Measurements from ENCODE around the gene ARX.

Gene ARX

DNA sequence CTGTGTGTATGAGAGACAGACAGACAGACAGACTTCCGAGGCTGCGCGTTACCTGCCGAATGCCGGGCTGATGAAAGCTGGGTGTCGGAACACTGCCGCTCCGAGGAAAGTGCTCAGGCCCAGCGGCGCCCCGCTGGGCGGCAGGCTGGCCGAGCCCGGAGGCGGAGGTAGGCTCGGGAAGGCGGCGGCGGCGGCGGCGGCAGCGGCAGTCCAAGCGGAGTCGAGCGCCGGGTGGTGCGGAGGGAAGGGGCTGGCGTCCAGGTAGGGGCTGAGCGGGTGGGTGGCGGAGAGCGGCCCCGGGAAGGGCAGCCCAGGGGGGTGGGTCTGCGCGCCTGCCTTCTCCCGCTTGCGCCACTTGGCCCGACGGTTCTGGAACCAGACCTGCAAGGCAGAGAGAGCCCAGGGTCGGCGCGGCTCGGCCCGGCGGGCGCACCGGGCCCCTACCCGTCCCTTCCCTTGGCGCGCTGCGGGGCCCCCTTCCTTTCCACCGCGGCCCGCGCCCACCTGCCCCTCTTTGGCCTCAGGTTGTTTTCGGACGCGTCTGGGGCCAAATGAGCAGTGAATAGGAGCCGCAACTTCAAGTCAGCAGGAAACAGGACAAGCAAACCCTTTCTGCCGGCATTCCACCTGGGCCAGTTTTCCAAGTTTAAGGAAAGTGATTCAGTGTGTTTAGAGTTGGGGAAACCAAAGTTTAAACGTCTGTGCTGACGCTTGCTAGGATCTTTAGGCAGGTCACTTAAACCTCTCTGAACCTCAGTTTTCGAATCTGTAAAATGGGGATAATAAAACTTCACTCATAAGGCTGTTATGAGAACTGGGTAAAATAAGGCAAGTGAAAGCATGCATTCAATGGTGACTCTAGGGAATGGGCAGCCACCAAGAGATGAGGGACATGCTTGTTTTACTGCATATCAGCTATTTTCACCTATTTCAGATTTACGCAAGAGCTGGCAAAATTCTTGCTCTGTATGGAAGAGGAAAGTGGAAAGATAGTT, 8.4 kb downstream of the ARX start:
- Histone ChIP-seq H3K4me1 (ENCODE audit: control insufficient read depth, insufficient read depth, low read length) (peaks cover 6% of the 10 kb centered on the region; the same call in 1 of the 2 replicates), H3K27ac (ENCODE audit: low read length) (no peak overlapping the region), H3K27me3 (ENCODE audit: control insufficient read depth, insufficient read depth, low read length) (peaks cover 87% of the 10 kb centered on the region), H3K9me3 (ENCODE audit: control insufficient read depth, insufficient read depth, low read length) (no peaks in the 10 kb centered on the region), H3K4me3 (ENCODE audit: low read length) (peak overlapping the region; percentile 18; the same call in 1 of the 2 replicates), H3K36me3 (ENCODE audit: control insufficient read depth, insufficient read depth, low read length) (no peaks in the 10 kb centered on the region)
- no CpG with 5 or more reads among the region's 64 CpGs for WGBS (ENCODE audit: insufficient coverage, insufficient read length)
- DNase-seq (ENCODE audit: low read depth, low spot score): no peak

DNA sequence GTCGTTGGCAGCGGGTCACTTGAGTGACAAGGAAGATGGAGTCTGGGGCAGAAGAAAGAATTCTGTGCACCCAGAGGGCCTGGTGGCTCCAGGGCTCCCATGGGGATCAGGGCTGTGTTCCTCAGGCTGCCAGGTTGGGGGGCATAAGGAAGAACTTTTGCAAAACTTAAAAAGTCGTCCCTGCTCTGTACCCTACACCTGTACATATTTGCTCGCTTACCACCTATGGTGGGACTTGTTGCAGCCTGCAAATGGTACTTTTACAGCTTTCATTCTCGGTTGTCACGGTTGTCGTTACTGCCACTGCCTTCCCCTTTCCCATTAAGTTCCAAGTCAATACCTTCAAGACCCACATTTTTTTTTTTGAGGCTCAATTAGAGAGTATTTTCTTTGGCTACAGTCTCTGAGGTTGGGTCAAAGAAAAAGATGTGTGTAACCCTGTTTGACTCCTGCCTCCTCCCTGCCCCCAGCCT, 9.1 kb downstream of the ARX start:
- Histone ChIP-seq H3K4me1 (ENCODE audit: control insufficient read depth, insufficient read depth, low read length) (peaks cover 6% of the 10 kb centered on the region; the same call in 1 of the 2 replicates), H3K9me3 (ENCODE audit: control insufficient read depth, insufficient read depth, low read length) (no peaks in the 10 kb centered on the region), H3K27me3 (ENCODE audit: control insufficient read depth, insufficient read depth, low read length) (peaks cover 83% of the 10 kb centered on the region), H3K36me3 (ENCODE audit: control insufficient read depth, insufficient read depth, low read length) (no peaks in the 10 kb centered on the region), H3K4me3 (ENCODE audit: low read length) (no peak overlapping the region), H3K27ac (ENCODE audit: low read length) (no peak overlapping the region)
- no peak for DNase-seq (ENCODE audit: low read depth, low spot score)
- WGBS (ENCODE audit: insufficient coverage, insufficient read length): no CpG with 5 or more reads among the region's 7 CpGs

DNA sequence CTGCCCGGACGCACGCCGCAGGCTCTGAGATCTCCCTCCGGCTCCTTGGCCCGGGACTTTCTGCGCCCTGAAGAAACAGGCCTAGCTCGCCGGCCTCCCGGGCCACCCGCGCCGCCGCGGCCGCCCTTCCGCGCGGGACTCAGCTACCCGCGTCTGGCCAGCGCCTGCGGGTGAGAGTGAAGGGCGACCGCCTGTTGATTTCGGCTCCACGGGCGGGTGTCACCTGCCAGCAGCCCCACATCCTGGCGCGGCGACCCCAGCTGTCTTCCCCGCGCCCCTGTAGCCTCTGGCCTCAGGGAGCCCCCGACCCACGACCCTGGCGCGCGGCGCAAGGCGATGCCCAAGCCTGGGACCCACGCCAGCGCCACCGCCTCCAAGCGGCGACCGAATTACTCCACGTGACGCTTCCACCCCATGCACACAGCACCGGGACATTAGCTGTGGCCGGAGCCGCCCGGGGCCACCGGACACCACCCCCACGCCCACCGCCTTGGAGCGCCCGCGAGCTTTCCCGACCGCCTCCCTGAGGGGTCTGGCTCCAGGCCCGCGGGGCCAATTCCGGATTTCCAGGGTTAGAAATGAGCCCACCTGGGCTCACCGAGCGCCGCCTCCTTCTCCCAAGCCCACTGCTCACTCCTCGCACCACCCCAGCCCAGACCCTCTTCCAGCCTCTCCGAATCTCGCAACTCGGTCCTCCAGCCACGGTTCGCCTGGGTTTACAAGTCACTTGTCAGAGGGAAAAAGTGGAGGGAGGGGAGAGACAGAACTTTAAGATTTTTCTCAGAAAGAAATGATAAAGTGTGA, 10.2 kb downstream of the ARX start:
- Histone ChIP-seq H3K27me3 (ENCODE audit: control insufficient read depth, insufficient read depth, low read length) (peaks cover 77% of the 10 kb centered on the region), H3K36me3 (ENCODE audit: control insufficient read depth, insufficient read depth, low read length) (no peaks in the 10 kb centered on the region), H3K4me1 (ENCODE audit: control insufficient read depth, insufficient read depth, low read length) (peaks cover 6% of the 10 kb centered on the region; the same call in 1 of the 2 replicates), H3K9me3 (ENCODE audit: control insufficient read depth, insufficient read depth, low read length) (no peaks in the 10 kb centered on the region), H3K4me3 (ENCODE audit: low read length) (no peak overlapping the region), H3K27ac (ENCODE audit: low read length) (no peak overlapping the region)
- WGBS (ENCODE audit: insufficient coverage, insufficient read length): no CpG with 5 or more reads among the region's 72 CpGs
- no peak for DNase-seq (ENCODE audit: low read depth, low spot score)

DNA sequence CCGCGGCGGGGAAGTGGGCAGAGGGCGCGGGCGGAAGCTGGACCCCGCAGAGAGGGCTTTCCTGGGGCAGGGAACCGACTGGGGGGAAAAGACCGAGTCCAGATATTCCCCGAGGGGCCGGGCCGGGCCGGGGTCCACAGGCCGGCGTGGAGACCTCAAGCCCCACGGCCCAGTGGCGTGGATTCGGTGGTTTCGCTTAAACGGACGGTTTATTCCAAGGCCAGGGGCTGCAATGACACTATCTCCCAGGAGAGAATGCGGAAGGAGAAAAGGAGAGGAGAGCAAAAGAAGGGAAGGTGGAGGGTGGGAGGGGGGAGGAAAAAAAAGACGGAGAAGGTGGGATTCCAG, 10.8 kb downstream of the ARX start:
- peaks cover 4% of the 10 kb centered on the region; the same call in 1 of the 2 replicates for H3K4me1 ChIP-seq (ENCODE audit: control insufficient read depth, insufficient read depth, low read length)
- no peak overlapping the region; the same call in 1 of the 2 replicates for H3K4me3 ChIP-seq (ENCODE audit: low read length)
- no peak for DNase-seq (ENCODE audit: low read depth, low spot score)
- WGBS (ENCODE audit: insufficient coverage, insufficient read length): no CpG with 5 or more reads among the region's 23 CpGs
- H3K9me3 ChIP-seq (ENCODE audit: control insufficient read depth, insufficient read depth, low read length): no peaks in the 10 kb centered on the region
- H3K36me3 ChIP-seq (ENCODE audit: control insufficient read depth, insufficient read depth, low read length): no peaks in the 10 kb centered on the region
- H3K27ac ChIP-seq (ENCODE audit: low read length): no peak overlapping the region
- H3K27me3 ChIP-seq (ENCODE audit: control insufficient read depth, insufficient read depth, low read length): peaks cover 71% of the 10 kb centered on the region

DNA sequence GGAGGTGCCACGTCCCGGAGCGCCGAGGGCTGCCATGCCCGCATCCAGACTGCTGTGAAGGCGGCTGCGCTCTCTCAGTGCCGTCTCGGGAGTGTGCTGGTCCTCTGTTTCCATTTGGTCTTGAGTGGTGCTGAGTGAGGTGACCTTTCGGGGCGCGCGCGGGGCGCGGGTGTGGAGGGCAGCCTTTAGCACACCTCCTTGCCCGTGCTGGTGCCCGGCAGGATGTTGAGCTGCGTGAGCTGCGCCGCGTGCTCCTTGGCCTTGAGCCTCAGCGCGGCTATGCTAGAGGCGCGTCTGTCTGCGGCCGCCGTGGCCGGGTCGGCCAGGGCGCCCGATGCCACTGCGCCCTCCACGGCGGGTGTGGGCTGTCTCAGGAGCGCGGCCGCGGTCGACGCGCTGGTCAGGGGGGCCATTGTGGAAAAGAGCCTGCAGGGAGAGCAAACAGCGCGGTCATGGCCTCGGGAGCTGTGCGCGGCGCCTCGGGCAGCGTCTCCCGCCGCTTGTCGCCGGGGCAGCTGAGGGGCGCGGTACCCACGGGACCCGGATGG, 11.2 kb downstream of the ARX start:
- Histone ChIP-seq H3K4me1 (ENCODE audit: control insufficient read depth, insufficient read depth, low read length) (peaks cover 4% of the 10 kb centered on the region; the same call in 1 of the 2 replicates), H3K27me3 (ENCODE audit: control insufficient read depth, insufficient read depth, low read length) (peaks cover 67% of the 10 kb centered on the region), H3K9me3 (ENCODE audit: control insufficient read depth, insufficient read depth, low read length) (no peaks in the 10 kb centered on the region), H3K4me3 (ENCODE audit: low read length) (peak overlapping the region; percentile 25; the same call in 1 of the 2 replicates), H3K27ac (ENCODE audit: low read length) (no peak overlapping the region), H3K36me3 (ENCODE audit: control insufficient read depth, insufficient read depth, low read length) (no peaks in the 10 kb centered on the region)
- WGBS (ENCODE audit: insufficient coverage, insufficient read length): no CpG with 5 or more reads among the region's 59 CpGs
- no peak for DNase-seq (ENCODE audit: low read depth, low spot score)

DNA sequence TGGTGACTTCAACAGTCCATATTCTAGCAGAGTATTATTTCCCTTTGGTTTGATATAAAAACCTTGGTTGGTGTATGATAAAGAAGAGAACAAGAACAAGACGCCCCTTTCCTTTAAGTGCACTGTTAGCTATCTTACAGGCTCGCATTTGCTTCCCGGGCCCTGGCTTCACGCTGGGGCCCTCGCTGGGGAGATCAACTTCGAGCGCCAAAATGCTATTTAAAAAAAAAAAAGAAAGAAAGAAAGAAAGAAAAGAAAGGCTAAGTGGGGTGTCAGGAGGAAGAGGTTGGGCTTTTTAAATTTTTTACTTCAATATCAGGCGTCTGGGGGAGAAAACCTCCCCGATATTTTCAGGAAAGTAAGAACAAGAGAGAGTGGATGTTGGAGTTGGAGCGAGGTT, 11.7 kb downstream of the ARX start:
- WGBS (ENCODE audit: insufficient coverage, insufficient read length): no CpG with 5 or more reads among the region's 10 CpGs
- H3K4me3 ChIP-seq (ENCODE audit: low read length): no peak overlapping the region
- DNase-seq (ENCODE audit: low read depth, low spot score): no peak
- no peaks in the 10 kb centered on the region for H3K36me3 ChIP-seq (ENCODE audit: control insufficient read depth, insufficient read depth, low read length)
- H3K27ac ChIP-seq (ENCODE audit: low read length): no peak overlapping the region
- no peaks in the 10 kb centered on the region for H3K9me3 ChIP-seq (ENCODE audit: control insufficient read depth, insufficient read depth, low read length)
- H3K4me1 ChIP-seq (ENCODE audit: control insufficient read depth, insufficient read depth, low read length): peaks cover 4% of the 10 kb centered on the region; the same call in 1 of the 2 replicates
- H3K27me3 ChIP-seq (ENCODE audit: control insufficient read depth, insufficient read depth, low read length): peaks cover 62% of the 10 kb centered on the region

DNA sequence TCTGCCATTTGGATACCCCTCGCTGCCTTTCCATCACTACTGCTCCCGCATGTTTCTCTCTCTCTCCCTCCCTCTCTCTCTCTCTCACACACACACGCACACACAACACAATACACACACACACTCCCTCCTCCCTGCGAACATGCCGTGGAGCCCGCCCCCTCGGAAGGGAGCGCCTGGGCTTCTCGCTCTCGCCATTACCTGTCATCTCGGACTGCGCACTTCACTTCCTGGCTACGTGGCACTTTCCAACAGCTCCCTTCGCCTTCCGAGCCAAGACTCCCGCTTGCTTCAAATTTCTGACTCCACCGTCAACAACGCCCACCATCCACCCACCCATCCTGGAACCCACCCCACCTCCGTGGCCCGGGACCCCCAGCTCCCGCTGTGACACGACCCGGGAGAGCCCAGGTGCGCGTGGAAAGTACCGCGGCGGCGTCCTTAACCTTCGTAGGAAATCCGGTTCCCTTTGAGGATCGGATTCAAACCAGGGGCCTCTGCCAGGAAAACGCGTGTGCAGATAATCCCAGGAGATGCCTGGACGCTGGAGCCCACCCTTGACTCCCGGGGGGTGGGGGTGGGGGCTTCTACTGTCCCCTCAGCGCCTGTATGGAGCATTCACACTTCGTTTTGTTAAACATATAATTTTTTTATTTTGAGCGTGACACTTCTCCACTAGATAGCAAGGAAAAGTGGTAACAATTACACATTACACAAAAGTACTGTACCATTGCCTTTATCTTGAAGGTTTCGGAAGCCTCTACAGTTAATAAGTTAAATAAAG, 12.5 kb downstream of the ARX start:
- Histone ChIP-seq H3K4me3 (ENCODE audit: low read length) (peak overlapping the region; percentile 41; the same call in 1 of the 2 replicates), H3K27ac (ENCODE audit: low read length) (no peak overlapping the region), H3K4me1 (ENCODE audit: control insufficient read depth, insufficient read depth, low read length) (peaks cover 4% of the 10 kb centered on the region; the same call in 1 of the 2 replicates), H3K27me3 (ENCODE audit: control insufficient read depth, insufficient read depth, low read length) (peaks cover 54% of the 10 kb centered on the region), H3K9me3 (ENCODE audit: control insufficient read depth, insufficient read depth, low read length) (no peaks in the 10 kb centered on the region), H3K36me3 (ENCODE audit: control insufficient read depth, insufficient read depth, low read length) (no peaks in the 10 kb centered on the region)
- no CpG with 5 or more reads among the region's 40 CpGs for WGBS (ENCODE audit: insufficient coverage, insufficient read length)
- no peak for DNase-seq (ENCODE audit: low read depth, low spot score)

DNA sequence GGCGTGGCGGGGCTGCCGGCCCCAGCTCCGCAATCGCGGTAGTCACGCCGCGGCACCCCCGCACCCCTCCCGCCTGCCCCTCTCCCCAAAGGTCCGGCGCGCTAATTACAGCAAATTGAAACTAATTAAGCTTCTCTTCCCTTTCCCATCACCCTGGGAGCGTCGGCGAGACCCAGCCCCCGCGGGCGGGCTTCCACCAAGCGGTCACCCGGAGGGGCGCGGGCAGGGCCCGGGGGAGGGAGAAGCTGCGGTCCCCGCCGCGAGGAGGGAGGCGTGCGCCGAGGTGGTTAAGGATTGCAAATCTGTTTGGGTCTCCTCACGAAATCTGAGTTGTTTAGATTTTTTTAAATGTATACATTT, 13.1 kb downstream of the ARX start:
- no peaks in the 10 kb centered on the region for H3K36me3 ChIP-seq (ENCODE audit: control insufficient read depth, insufficient read depth, low read length)
- no CpG with 5 or more reads among the region's 33 CpGs for WGBS (ENCODE audit: insufficient coverage, insufficient read length)
- peaks cover 4% of the 10 kb centered on the region; the same call in 1 of the 2 replicates for H3K4me1 ChIP-seq (ENCODE audit: control insufficient read depth, insufficient read depth, low read length)
- H3K9me3 ChIP-seq (ENCODE audit: control insufficient read depth, insufficient read depth, low read length): no peaks in the 10 kb centered on the region
- no peak for DNase-seq (ENCODE audit: low read depth, low spot score)
- peaks cover 48% of the 10 kb centered on the region for H3K27me3 ChIP-seq (ENCODE audit: control insufficient read depth, insufficient read depth, low read length)
- peak overlapping the region; percentile 41; the same call in 1 of the 2 replicates for H3K4me3 ChIP-seq (ENCODE audit: low read length)
- H3K27ac ChIP-seq (ENCODE audit: low read length): no peak overlapping the region

DNA sequence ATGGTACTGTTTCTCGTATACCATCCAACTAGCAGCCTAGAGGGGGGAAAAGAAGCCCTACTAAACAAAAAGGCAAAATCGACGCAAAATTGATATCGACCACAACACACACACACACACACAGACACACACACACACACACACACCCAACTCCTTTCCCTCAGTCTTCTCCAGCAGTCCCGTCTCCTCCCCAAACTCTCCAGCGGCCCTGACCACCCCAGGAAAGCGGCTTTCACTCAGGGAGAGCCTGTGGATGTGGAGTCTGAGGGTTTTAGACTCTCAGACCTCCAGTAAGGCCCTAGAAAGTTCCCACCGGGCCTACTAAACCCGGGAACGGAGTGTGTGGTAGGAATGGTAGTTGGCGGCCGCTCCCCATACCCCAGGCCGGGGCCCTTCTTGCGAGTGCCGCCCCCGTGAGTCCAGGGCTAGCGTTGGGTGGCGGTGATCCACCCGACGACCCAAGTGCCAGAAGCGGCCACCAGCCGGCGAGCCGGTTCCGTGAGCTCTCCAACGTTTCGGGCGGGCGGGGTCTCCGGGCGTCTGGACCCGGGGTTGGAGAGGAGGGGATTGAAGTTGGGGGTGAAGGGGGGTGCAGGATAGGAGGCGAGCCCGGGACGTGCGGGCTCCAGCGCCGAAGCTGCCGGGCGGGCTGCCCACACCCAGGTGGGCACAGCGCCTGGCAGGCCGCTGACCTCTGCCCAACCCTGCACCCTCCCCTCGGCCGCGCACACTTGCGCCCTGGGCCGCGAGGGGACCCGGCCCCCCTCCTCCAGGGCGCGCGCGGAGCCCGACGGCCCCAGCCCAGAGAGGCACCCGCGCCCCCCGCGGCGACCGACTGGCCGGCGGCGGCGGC, 13.7 kb downstream of the ARX start:
- WGBS (ENCODE audit: insufficient coverage, insufficient read length): no CpG with 5 or more reads among the region's 65 CpGs
- Histone ChIP-seq H3K36me3 (ENCODE audit: control insufficient read depth, insufficient read depth, low read length) (no peaks in the 10 kb centered on the region), H3K27me3 (ENCODE audit: control insufficient read depth, insufficient read depth, low read length) (peaks cover 45% of the 10 kb centered on the region), H3K27ac (ENCODE audit: low read length) (no peak overlapping the region), H3K4me3 (ENCODE audit: low read length) (peak overlapping the region; percentile 41; the same call in 1 of the 2 replicates), H3K9me3 (ENCODE audit: control insufficient read depth, insufficient read depth, low read length) (no peaks in the 10 kb centered on the region), H3K4me1 (ENCODE audit: control insufficient read depth, insufficient read depth, low read length) (peaks cover 4% of the 10 kb centered on the region; the same call in 1 of the 2 replicates)
- no peak for DNase-seq (ENCODE audit: low read depth, low spot score)
